Measurements from ENCODE around the gene ZDHHC7. TPM values are rescaled to one million over a fixed set of nuclear protein-coding genes. Genes with fewer than 3 reads are reported as not detected.

Gene ZDHHC7
- total RNA-seq, 1 experiment from 2014 or later, result 78.0 TPM

Other genes with a start within 250 kb of the ZDHHC7 start
- 22.7 and 37.3 TPM in 2 replicates for gene CRISPLD2, start 191.6 kb downstream of the ZDHHC7 start, total RNA-seq (2014; rRNA removed; shearing (Covaris generic))
- 5.8 and 18.0 TPM in 2 replicates for gene KIAA0513, start 16.3 kb upstream of the ZDHHC7 start, total RNA-seq (2014; rRNA removed; shearing (Covaris generic))
- not detected in 2 replicates for gene CIBAR2, start 100.9 kb upstream of the ZDHHC7 start, total RNA-seq (2014; rRNA removed; shearing (Covaris generic))

All from M059J (cell line).